Neural progenitor cell (in vitro differentiated cells): Measurements from ENCODE around the gene SCYL3. TPM values are rescaled to one million over a fixed set of nuclear protein-coding genes. Genes with fewer than 3 reads are reported as not detected.
"Not testable (repeated sequence)": the region's sequence is repeated elsewhere in the genome, so short reads cannot be mapped to it uniquely, and the experiment has no call there.

ENCODE experiments used
- DNase-seq: peaks from one replicate; pipeline ENCODE4 v3.0.0-alpha.2; 2016; ENCODE audit warnings: low spot score
- H2AFZ ChIP-seq: fragments of 200-600 bp; sonication (generic); replicated peaks from 2 replicates; pipeline ENCODE4 v1.6.1; 2016; ENCODE audit warnings: antibody characterized with exemption
- H3F3A ChIP-seq: fragments of 200-600 bp; sonication (generic); 2 replicates; pipeline ENCODE4 v1.6.1; 2016; ENCODE audit warnings: antibody characterized with exemption, low read depth
- H3K27ac ChIP-seq: fragments of 200-600 bp; sonication (generic); 2 replicates; pipeline ENCODE4 v1.5.1; 2016; ENCODE audit warnings: mild to moderate bottlenecking
- H3K27me3 ChIP-seq: fragments of 200-600 bp; sonication (generic); 2 replicates; pipeline ENCODE4 v1.6.1; 2016; ENCODE audit warnings: mild to moderate bottlenecking, moderate library complexity
- H3K36me3 ChIP-seq: fragments of 200-600 bp; sonication (generic); 2 replicates; pipeline ENCODE4 v1.5.1; 2016
- H3K4me1 ChIP-seq: fragments of 200-600 bp; sonication (generic); 2 replicates; pipeline ENCODE4 v1.6.1; 2016; ENCODE audit warnings: mixed run types
- H3K4me2 ChIP-seq: fragments of 200-600 bp; sonication (generic); 2 replicates; pipeline ENCODE4 v1.6.1; 2016
- H3K4me3 ChIP-seq: fragments of 200-600 bp; sonication (generic); 2 replicates; pipeline ENCODE4 v1.5.1; 2016
- H3K79me2 ChIP-seq: fragments of 200-600 bp; sonication (generic); 2 replicates; pipeline ENCODE4 v1.6.1; 2016; ENCODE audit warnings: low read depth
- H3K9ac ChIP-seq: fragments of 200-600 bp; sonication (generic); 2 replicates; pipeline ENCODE4 v1.6.1; 2016
- H3K9me3 ChIP-seq: fragments of 200-600 bp; sonication (generic); 2 replicates; pipeline ENCODE4 v1.5.1; 2016; ENCODE audit warnings: low read depth
- H4K20me1 ChIP-seq: fragments of 200-600 bp; sonication (generic); 2 replicates; pipeline ENCODE4 v1.6.1; 2016; ENCODE audit warnings: low read depth
- H3K27ac Mint-ChIP-seq: 3 replicates; pipeline ENCODE4 v1.8.0; 2021; ENCODE audit warnings: mixed read lengths
- H3K27me3 Mint-ChIP-seq: 2 replicates; pipeline ENCODE4 v1.8.0; 2022; ENCODE audit warnings: low read depth, mild to moderate bottlenecking, inconsistent platforms, moderate library complexity, mixed read lengths; ENCODE audit not compliant: insufficient read depth
- H3K36me3 Mint-ChIP-seq: 3 replicates; pipeline ENCODE4 v1.8.0; 2021; ENCODE audit warnings: mixed read lengths
- H3K4me1 Mint-ChIP-seq: 3 replicates; pipeline ENCODE4 v1.8.0; 2021; ENCODE audit warnings: mixed read lengths
- H3K4me3 Mint-ChIP-seq: 3 replicates; pipeline ENCODE4 v1.8.0; 2021; ENCODE audit warnings: mild to moderate bottlenecking, moderate library complexity, mixed read lengths
- H3K9me3 Mint-ChIP-seq: 3 replicates; pipeline ENCODE4 v1.8.0; 2020; ENCODE audit warnings: mixed read lengths
- CTCF ChIP-seq: fragments of 200-600 bp; sonication (generic); IDR thresholded peaks from 2 replicates; pipeline ENCODE4 v1.5.1; 2017; ENCODE audit warnings: antibody characterized with exemption, mild to moderate bottlenecking
- EZH2 ChIP-seq: fragments of 200-600 bp; sonication (generic); IDR thresholded peaks from 2 replicates; pipeline ENCODE4 v1.6.1; 2017; ENCODE audit warnings: antibody characterized with exemption, mild to moderate bottlenecking, moderate library complexity
- EZH2phosphoT487 ChIP-seq: fragments of 200-600 bp; sonication (generic); IDR thresholded peaks from 2 replicates; pipeline ENCODE4 v1.6.1; 2017; ENCODE audit warnings: antibody characterized with exemption
- total RNA-seq: library from RNA; depleted of rRNA; stranded (reverse); fragments of >200 nt; gene quantifications from 2 replicates; pipeline ENCODE4 v1.2.3, GENCODE V29; 2015; ENCODE audit warnings: low replicate concordance

The SCYL3 gene
- total RNA-seq, 1 donor from 2014 or later, result 12.8 TPM

GRCh38 chr1:169821500-169821899 is 72.2 kb downstream of the SCYL3 start:
- Histone ChIP-seq H3K4me2 (no peak overlapping the region), H3K79me2 (no peaks in the 10 kb centered on the region), H3K27me3 (no peaks in the 10 kb centered on the region), H3K9me3 (no peaks in the 10 kb centered on the region), H3F3A (no peaks in the 10 kb centered on the region), H3K4me1 (no peaks in the 10 kb centered on the region), H3K27ac (no peak overlapping the region), H4K20me1 (peaks cover 6% of the 10 kb centered on the region), H3K9ac (no peak overlapping the region), H3K4me3 (no peak overlapping the region), H3K36me3 (peaks cover 16% of the 10 kb centered on the region), H2AFZ (no peak overlapping the region)
- no peaks in the 10 kb centered on the region for H3K4me1 Mint-ChIP-seq
- TF ChIP-seq EZH2, result no peak
- TF ChIP-seq EZH2phosphoT487, result no peak
- TF ChIP-seq CTCF, result no peak
- no peaks in the 10 kb centered on the region for H3K27me3 Mint-ChIP-seq
- H3K9me3 Mint-ChIP-seq, result peaks cover 5% of the 10 kb centered on the region
- no peak overlapping the region for H3K27ac Mint-ChIP-seq
- no peak for DNase-seq
- no peak overlapping the region for H3K4me3 Mint-ChIP-seq
- peaks cover 20% of the 10 kb centered on the region for H3K36me3 Mint-ChIP-seq

DNA sequence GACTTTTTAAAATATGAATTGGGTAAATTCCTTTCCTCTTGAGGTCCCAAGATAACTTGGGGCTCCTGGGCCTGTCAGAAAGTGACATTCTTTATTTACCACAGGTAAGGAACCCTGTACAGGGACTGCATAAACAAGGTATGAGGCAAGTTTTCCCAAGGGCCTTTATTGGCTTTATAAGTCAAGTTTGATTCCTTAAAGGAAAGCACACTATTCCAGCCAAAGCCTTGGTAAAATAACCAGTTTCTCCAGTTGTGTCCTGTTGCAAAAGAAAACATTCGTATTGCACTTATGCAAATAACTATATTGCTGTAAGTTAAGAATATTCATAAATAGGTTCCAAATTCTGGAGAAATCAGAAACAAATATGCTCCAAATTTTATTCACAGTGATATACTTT is 77.1 kb downstream of the SCYL3 start:
- Mint-ChIP-seq H3K4me1 (no peaks in the 10 kb centered on the region), H3K4me3 (no peak overlapping the region), H3K27ac (no peak overlapping the region), H3K9me3 (peaks cover 8% of the 10 kb centered on the region), H3K27me3 (no peaks in the 10 kb centered on the region), H3K36me3 (peaks cover 36% of the 10 kb centered on the region)
- Histone ChIP-seq H2AFZ (no peak overlapping the region), H3K9me3 (no peaks in the 10 kb centered on the region), H3K4me3 (no peak overlapping the region), H3K36me3 (peaks cover 27% of the 10 kb centered on the region), H3K4me2 (no peak overlapping the region), H4K20me1 (no peaks in the 10 kb centered on the region), H3K9ac (no peak overlapping the region), H3K27me3 (no peaks in the 10 kb centered on the region), H3K27ac (no peak overlapping the region), H3K79me2 (no peaks in the 10 kb centered on the region), H3F3A (no peaks in the 10 kb centered on the region), H3K4me1 (no peaks in the 10 kb centered on the region)
- no peak for DNase-seq
- TF ChIP-seq EZH2 (no peak), CTCF (no peak), EZH2phosphoT487 (no peak)

DNA sequence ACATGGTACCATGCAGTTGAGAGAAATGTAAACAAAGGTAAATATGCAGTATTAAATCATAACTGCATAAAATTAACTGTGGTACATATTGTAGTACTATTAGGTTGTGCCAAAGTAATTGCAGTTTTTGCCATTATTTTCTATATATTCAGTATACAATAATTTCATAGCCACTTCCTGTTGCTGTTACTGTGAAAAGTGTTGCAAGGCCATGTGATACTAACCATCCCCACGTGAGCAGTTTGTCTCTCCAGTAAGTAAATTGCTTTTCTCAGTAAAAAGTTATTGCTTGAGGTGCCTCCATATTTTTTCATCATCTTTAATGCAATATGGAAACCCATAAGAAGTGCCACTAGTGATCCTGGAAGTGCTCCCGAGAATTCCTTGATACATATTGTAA is 79.4 kb downstream of the SCYL3 start:
- no peaks in the 10 kb centered on the region for H3K4me1 ChIP-seq
- no peak overlapping the region for H3K4me3 ChIP-seq
- DNase-seq, result no peak
- H3F3A ChIP-seq, result no peaks in the 10 kb centered on the region
- Mint-ChIP-seq H3K27me3 (no peaks in the 10 kb centered on the region), H3K4me1 (no peaks in the 10 kb centered on the region), H3K4me3 (no peak overlapping the region), H3K9me3 (peaks cover 8% of the 10 kb centered on the region), H3K27ac (no peak overlapping the region), H3K36me3 (peaks cover 34% of the 10 kb centered on the region)
- H2AFZ ChIP-seq, result no peak overlapping the region
- H3K27ac ChIP-seq, result no peak overlapping the region
- no peak overlapping the region for H3K9ac ChIP-seq
- H3K79me2 ChIP-seq, result peaks cover 3% of the 10 kb centered on the region
- no peaks in the 10 kb centered on the region for H3K27me3 ChIP-seq
- H3K4me2 ChIP-seq, result no peak overlapping the region
- no peaks in the 10 kb centered on the region for H3K9me3 ChIP-seq
- peaks cover 27% of the 10 kb centered on the region for H3K36me3 ChIP-seq
- H4K20me1 ChIP-seq, result no peaks in the 10 kb centered on the region
- TF ChIP-seq EZH2 (no peak), CTCF (no peak), EZH2phosphoT487 (no peak)

GRCh38 chr1:169812131-169812530 is 81.6 kb downstream of the SCYL3 start:
- H3K4me3 ChIP-seq, result no peak overlapping the region
- no peaks in the 10 kb centered on the region for H3K27me3 Mint-ChIP-seq
- H3K36me3 Mint-ChIP-seq, result peaks cover 28% of the 10 kb centered on the region
- H3K27ac ChIP-seq, result no peak overlapping the region
- no peak overlapping the region for H3K4me3 Mint-ChIP-seq
- no peak overlapping the region for H3K4me2 ChIP-seq
- H3K9ac ChIP-seq, result no peak overlapping the region
- H3K36me3 ChIP-seq, result peaks cover 18% of the 10 kb centered on the region
- no peak overlapping the region for H2AFZ ChIP-seq
- H3K9me3 ChIP-seq, result no peaks in the 10 kb centered on the region
- peaks cover 5% of the 10 kb centered on the region for H3K9me3 Mint-ChIP-seq
- no peaks in the 10 kb centered on the region for H3K4me1 Mint-ChIP-seq
- no peaks in the 10 kb centered on the region for H3K4me1 ChIP-seq
- no peaks in the 10 kb centered on the region for H3F3A ChIP-seq
- no peak for TF ChIP-seq CTCF
- H3K79me2 ChIP-seq, result peaks cover 3% of the 10 kb centered on the region
- H4K20me1 ChIP-seq, result no peaks in the 10 kb centered on the region
- no peaks in the 10 kb centered on the region for H3K27me3 ChIP-seq
- DNase-seq, result no peak
- no peak overlapping the region for H3K27ac Mint-ChIP-seq

DNA sequence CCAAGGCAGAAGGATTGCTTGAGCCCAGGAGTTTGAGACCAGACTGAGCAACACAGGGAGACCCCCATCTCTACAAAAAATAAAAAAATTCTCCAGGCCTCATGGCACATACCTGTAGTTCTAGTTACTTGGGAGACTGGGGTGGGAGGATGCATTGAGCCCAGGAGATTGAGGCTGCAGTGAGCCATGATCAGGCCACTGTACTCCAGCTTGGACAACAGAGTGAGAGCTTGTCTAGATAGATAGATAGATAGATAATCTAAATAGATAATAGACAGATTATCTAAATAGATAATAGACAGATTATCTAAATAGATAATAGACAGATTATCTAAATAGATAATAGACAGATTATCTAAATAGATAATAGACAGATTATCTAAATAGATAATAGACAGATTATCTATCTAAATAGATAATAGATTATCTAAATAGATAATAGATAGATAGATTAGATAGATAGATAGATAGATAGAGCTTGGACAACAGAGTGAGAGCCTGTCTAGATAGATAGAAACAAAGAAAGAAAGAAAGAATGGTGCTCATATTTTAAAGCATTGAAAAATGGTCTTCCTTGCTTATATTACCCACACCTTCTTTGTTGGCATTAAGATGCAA is 82.2 kb downstream of the SCYL3 start:
- DNase-seq, H3K9ac ChIP-seq, H3K9me3 ChIP-seq, H3K4me2 ChIP-seq, H3K27me3 ChIP-seq, H3F3A ChIP-seq, H3K4me3 ChIP-seq, H3K9me3 Mint-ChIP-seq, H3K4me3 Mint-ChIP-seq, H3K27me3 Mint-ChIP-seq, H4K20me1 ChIP-seq, H3K79me2 ChIP-seq, H3K4me1 ChIP-seq, H3K27ac ChIP-seq, H2AFZ ChIP-seq, H3K4me1 Mint-ChIP-seq, H3K27ac Mint-ChIP-seq: not testable (repeated sequence)
- H3K36me3 ChIP-seq, result peaks cover 12% of the 10 kb centered on the region
- peaks cover 26% of the 10 kb centered on the region for H3K36me3 Mint-ChIP-seq
